HepG2 (cell line): ENCODE measurements around the gene DAPK1. TPM values are rescaled to one million over a fixed set of nuclear protein-coding genes. Genes with fewer than 3 reads are reported as not detected.

Experiments used
- ATAC-seq: fragments of 200-7000 bp; cut with Tn5 transposase; 3 replicates; pipeline ENCODE4 v1.9.1; 2020; ENCODE audit warnings: mild to moderate bottlenecking, moderate library complexity
- BruUV-seq: library from RNA; stranded (reverse); fragments of 400-500 nt; replicated peaks from 2 replicates; lab custom pipeline; 2021; lab: Mats Ljungman, UMichigan
- CTCF ChIA-PET: fragments of 300-600 bp; formaldehyde crosslinking; extraction: SDS; loops from one replicate; lab custom pipeline; 2021; ENCODE audit warnings: low total read pairs, inconsistent platforms, low intra/inter-chr PET ratio; lab: Yijun Ruan, JAX
- POLR2A ChIA-PET: fragments of 350-600 bp; sonication (Branson Sonifier 250); formaldehyde crosslinking; loops from one replicate; lab custom pipeline; 2020; ENCODE audit warnings: antibody characterized with exemption, inconsistent platforms; lab: Yijun Ruan, JAX
- DNase-seq: peaks from one replicate; pipeline ENCODE4 v3.0.0-alpha.2; 2015; ENCODE audit warnings: low spot score
- FAIRE-seq: peaks from 3 replicates; lab custom pipeline; 2011; peaks lifted over from hg19 to GRCh38; lab: Jason Lieb, UNC
- H2AFZ ChIP-seq: one replicate; pipeline ENCODE4 v1.6.1; 2011; ENCODE audit warnings: low read length, inconsistent platforms
- H3K27ac ChIP-seq: fragments of 300-600 bp; 3 replicates; pipeline ENCODE4 v1.8.0; 2011; ENCODE audit warnings: mixed run types, mild to moderate bottlenecking, mixed read lengths, low read length, inconsistent platforms; ENCODE audit not compliant: insufficient read depth; ENCODE audit errors: extremely low read length
- H3K27me3 ChIP-seq, 2 experiments: fragments of 200-600 bp in 1 of 2; 2 replicates in 1 of 2; 3 replicates in 1 of 2; pipeline versions ENCODE4 v1.6.0 to v1.8.0; 2011; ENCODE audit warnings: low read length in 2 of 2, mild to moderate bottlenecking in 2 of 2, moderate library complexity in 2 of 2, inconsistent platforms in 1 of 2; ENCODE audit not compliant: insufficient read depth in 2 of 2, control insufficient read depth in 1 of 2
- H3K36me3 ChIP-seq, 2 experiments: fragments of 200-600 bp in 1 of 2; replicated peaks in 1 of 2; 2 replicates in 1 of 2; 3 replicates in 1 of 2; pipeline versions ENCODE4 v1.5.1 to v1.8.0; 2011; ENCODE audit warnings: low read length in 2 of 2, inconsistent platforms in 1 of 2; ENCODE audit not compliant: insufficient read depth in 2 of 2, control insufficient read depth in 1 of 2
- H3K4me1 ChIP-seq: 2 replicates; pipeline ENCODE4 v1.5.1; 2012; ENCODE audit warnings: low read length, inconsistent platforms; ENCODE audit not compliant: insufficient read depth
- H3K4me2 ChIP-seq: 2 replicates; pipeline ENCODE4 v1.6.0; 2011; ENCODE audit warnings: low read depth, low read length, inconsistent platforms
- H3K4me3 ChIP-seq, 3 experiments: fragments of 200-600 bp in 1 of 3; sonication (generic), shearing (Covaris generic) in 1 of 3; replicated peaks in 1 of 3; 2 replicates each; pipeline ENCODE4 v1.5.1; 2011 to 2016; ENCODE audit warnings: low read length in 3 of 3, inconsistent platforms in 2 of 3, low read depth in 2 of 3, mild to moderate bottlenecking in 2 of 3, control low read depth in 1 of 3, mixed read lengths in 1 of 3; ENCODE audit not compliant: insufficient read depth in 1 of 3
- H3K79me2 ChIP-seq: one replicate; pipeline ENCODE4 v1.6.1; 2011; ENCODE audit warnings: low read length, inconsistent platforms; ENCODE audit not compliant: insufficient read depth
- H3K9ac ChIP-seq: 2 replicates; pipeline ENCODE4 v1.6.0; 2011; ENCODE audit warnings: mild to moderate bottlenecking, low read depth, low read length, inconsistent platforms; ENCODE audit not compliant: insufficient read depth
- H3K9me3 ChIP-seq: 2 replicates; pipeline ENCODE4 v1.5.1; 2012; ENCODE audit warnings: mild to moderate bottlenecking, low read length
- H4K20me1 ChIP-seq: 2 replicates; pipeline ENCODE4 v1.6.0; 2011; ENCODE audit warnings: inconsistent platforms, mild to moderate bottlenecking, low read length, moderate library complexity; ENCODE audit not compliant: insufficient read depth
- ARHGAP35 ChIP-seq: sonication (generic); formaldehyde crosslinking; IDR thresholded peaks from 2 replicates; pipeline ENCODE4 v1.9.0; 2022; ENCODE audit warnings: mild to moderate bottlenecking, inconsistent platforms, moderate library complexity, missing genetic modification reagents, borderline replicate concordance
- CENPX ChIP-seq: sonication (generic); formaldehyde crosslinking; IDR thresholded peaks from 2 replicates; pipeline ENCODE4 v1.9.0; 2021; ENCODE audit warnings: mild to moderate bottlenecking, missing genetic modification reagents, moderate library complexity
- IRX3 ChIP-seq: sonication (generic); formaldehyde crosslinking; IDR thresholded peaks from 2 replicates; pipeline ENCODE4 v1.8.1; 2023; ENCODE audit warnings: mild to moderate bottlenecking, low read depth, missing genetic modification reagents, borderline replicate concordance
- KLF12 ChIP-seq: sonication (generic); formaldehyde crosslinking; IDR thresholded peaks from 2 replicates; pipeline ENCODE4 v1.4.0; 2020; ENCODE audit warnings: missing genetic modification reagents, borderline replicate concordance
- NBN ChIP-seq: fragments of 450-650 bp; conservative IDR thresholded peaks from 2 replicates; pipeline ENCODE4 v1.6.1; 2017
- PHF5A ChIP-seq: IDR thresholded peaks from one replicate; pipeline ENCODE4 v1.6.1; 2018; ENCODE audit warnings: low read depth, missing genetic modification reagents; ENCODE audit not compliant: unreplicated experiment
- PHF8 ChIP-seq: sonication (generic); formaldehyde crosslinking; IDR thresholded peaks from 2 replicates; pipeline ENCODE4 v1.5.0; 2020; ENCODE audit warnings: missing genetic modification reagents
- RORA ChIP-seq: sonication (generic); formaldehyde crosslinking; IDR thresholded peaks from 2 replicates; pipeline ENCODE4 v1.5.0; 2020; ENCODE audit warnings: mild to moderate bottlenecking, missing genetic modification reagents, moderate library complexity
- SIN3B ChIP-seq: fragments of 150-350 bp; IDR thresholded peaks from 2 replicates; pipeline ENCODE4 v1.6.1; 2014; ENCODE audit warnings: low read length
- ZBTB43 ChIP-seq: sonication (generic); formaldehyde crosslinking; conservative IDR thresholded peaks from 2 replicates; pipeline ENCODE4 v1.4.0; 2020; ENCODE audit warnings: missing genetic modification reagents
- ZFP41 ChIP-seq: sonication (generic); formaldehyde crosslinking; IDR thresholded peaks from 2 replicates; pipeline ENCODE4 v1.4.0; 2020; ENCODE audit warnings: mild to moderate bottlenecking, missing genetic modification reagents, borderline replicate concordance
- ZNF296 ChIP-seq: sonication (generic); formaldehyde crosslinking; conservative IDR thresholded peaks from 2 replicates; pipeline ENCODE4 v1.5.0; 2020; ENCODE audit warnings: mild to moderate bottlenecking, missing genetic modification reagents
- ZNF367 ChIP-seq: sonication (generic); formaldehyde crosslinking; IDR thresholded peaks from 2 replicates; pipeline ENCODE4 v1.4.0; 2020; ENCODE audit warnings: missing genetic modification reagents, borderline replicate concordance
- WGBS: methylation state at CpG from one replicate; pipeline ENCODE4 v1.1.6; 2017; ENCODE audit warnings: low lambda C conversion rate; 5-methylcytosine and 5-hydroxymethylcytosine counted together
- in situ Hi-C: cut with HindIII; loops from 2 replicates; pipeline ENCODE4 v1.10.0; 2017; ENCODE audit warnings: low pct_unique_long_range_greater_than_20kb; ENCODE audit not compliant: extremely low pct_ligation_motif_present
- intact Hi-C: fragments of 100-400 bp; cut with micrococcal nuclease; formaldehyde crosslinking; loops from one replicate; pipeline ENCODE4 v1.10.0; 2022; ENCODE audit not compliant: unreplicated experiment
- polyA plus RNA-seq, 8 experiments: library from polyadenylated mRNA; depleted of rRNA in 3 of 8; stranded (reverse) in 7 of 8; unstranded in 1 of 8; fragments of >200 nt; fragmentation: Illumina TruSeq in 4 of 8; extraction: Trizol in 4 of 8; gene quantifications; 2 replicates each; pipeline versions ENCODE4 v1.2.1 to v1.2.3, GENCODE V29; 2011 to 2016; ENCODE audit warnings: low read depth in 4 of 8, missing spikeins in 1 of 8, mixed read lengths in 1 of 8; ENCODE audit not compliant: insufficient read depth in 1 of 8
- total RNA-seq, 5 experiments: library from RNA; depleted of rRNA; stranded (reverse); fragments of >200 nt; fragmentation: Illumina TruSeq; extraction: Trizol; gene quantifications; 2 replicates each; pipeline ENCODE4 v1.2.3, GENCODE V29; 2016; ENCODE audit warnings: low read depth in 1 of 5
- TF ChIP-seq, protein P1 (sequence below): sonication (generic); formaldehyde crosslinking; IDR thresholded peaks from 2 replicates; pipeline ENCODE4 v1.4.0; 2020; ENCODE audit warnings: missing genetic modification reagents

The DAPK1 gene
- total and polyA plus RNA-seq, 2 of the 13 experiments (the other 11 are each of a cell fraction or from before 2014, with no cell fraction given) = 35.7 to 35.9 TPM

GRCh38 chr9:87695523-87695922, 197.9 kb downstream of the DAPK1 start:
- FAIRE-seq (no peak), DNase-seq (no peak), ATAC-seq (no peak)
- no peak overlapping the region for H2AFZ ChIP-seq
- BruUV-seq = no TSS peak
- in situ Hi-C loops (no loop called here), intact Hi-C loops (no loop called here)
- H3K4me3 ChIP-seq = no peak overlapping the region
- no peaks in the 10 kb centered on the region for H4K20me1 ChIP-seq
- ChIA-PET POLR2A (no interaction called here), CTCF (no interaction called here)
- H3K9ac ChIP-seq = no peak overlapping the region
- no peak for TF ChIP-seq ZFP41 (CRISPR knock-in tag)
- no peak for TF ChIP-seq RORA (CRISPR knock-in tag)
- TF ChIP-seq ZBTB43 (CRISPR knock-in tag) = no peak
- no peak for TF ChIP-seq NBN
- no peak for TF ChIP-seq SIN3B
- TF ChIP-seq PHF5A (CRISPR knock-in tag) = no peak
- TF ChIP-seq CENPX = no peak
- TF ChIP-seq IRX3 = no peak
- no peak for TF ChIP-seq PHF8 (CRISPR knock-in tag)
- TF ChIP-seq ZNF367 (CRISPR knock-in tag) = no peak
- no peak for TF ChIP-seq KLF12 (CRISPR knock-in tag)
- TF ChIP-seq, protein P1, sequence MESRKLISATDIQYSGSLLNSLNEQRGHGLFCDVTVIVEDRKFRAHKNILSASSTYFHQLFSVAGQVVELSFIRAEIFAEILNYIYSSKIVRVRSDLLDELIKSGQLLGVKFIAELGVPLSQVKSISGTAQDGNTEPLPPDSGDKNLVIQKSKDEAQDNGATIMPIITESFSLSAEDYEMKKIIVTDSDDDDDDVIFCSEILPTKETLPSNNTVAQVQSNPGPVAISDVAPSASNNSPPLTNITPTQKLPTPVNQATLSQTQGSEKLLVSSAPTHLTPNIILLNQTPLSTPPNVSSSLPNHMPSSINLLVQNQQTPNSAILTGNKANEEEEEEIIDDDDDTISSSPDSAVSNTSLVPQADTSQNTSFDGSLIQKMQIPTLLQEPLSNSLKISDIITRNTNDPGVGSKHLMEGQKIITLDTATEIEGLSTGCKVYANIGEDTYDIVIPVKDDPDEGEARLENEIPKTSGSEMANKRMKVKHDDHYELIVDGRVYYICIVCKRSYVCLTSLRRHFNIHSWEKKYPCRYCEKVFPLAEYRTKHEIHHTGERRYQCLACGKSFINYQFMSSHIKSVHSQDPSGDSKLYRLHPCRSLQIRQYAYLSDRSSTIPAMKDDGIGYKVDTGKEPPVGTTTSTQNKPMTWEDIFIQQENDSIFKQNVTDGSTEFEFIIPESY (CRISPR knock-in tag) = no peak
- no peak for TF ChIP-seq ZNF296
- TF ChIP-seq ARHGAP35 (CRISPR knock-in tag) = no peak
- no peaks in the 10 kb centered on the region for H3K79me2 ChIP-seq
- H3K27ac ChIP-seq = no peak overlapping the region
- WGBS = 96% methylated on average over 1 of the region's 1 CpG
- peaks cover 20 to 49% of the 10 kb centered on the region in 2 experiments for H3K36me3 ChIP-seq
- H3K4me1 ChIP-seq = no peaks in the 10 kb centered on the region
- H3K27me3 ChIP-seq = no peaks in the 10 kb centered on the region
- H3K4me2 ChIP-seq = no peak overlapping the region
- no peaks in the 10 kb centered on the region for H3K9me3 ChIP-seq
